HG03097 (cell line): Measurements from ENCODE around the gene AVP.
"Not testable (repeated sequence)": the region's sequence is repeated elsewhere in the genome, so short reads cannot be mapped to it uniquely, and the experiment has no call there.

ENCODE experiments used
- ATAC-seq: cut with Tn5 transposase; IDR thresholded peaks from one replicate; pipeline ENCODE4 v1.9.1; 2021; ENCODE audit not compliant: unreplicated experiment, low FRiP score

AVP gene, protein sequence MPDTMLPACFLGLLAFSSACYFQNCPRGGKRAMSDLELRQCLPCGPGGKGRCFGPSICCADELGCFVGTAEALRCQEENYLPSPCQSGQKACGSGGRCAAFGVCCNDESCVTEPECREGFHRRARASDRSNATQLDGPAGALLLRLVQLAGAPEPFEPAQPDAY

GRCh38 chr20:3084283-3084985 lies at the start of gene AVP:
Gene AVP (minus strand): TSS chr20:3084724. CDS start chr20:3084674, 50 bp downstream.
- ATAC-seq, result no peak

DNA sequence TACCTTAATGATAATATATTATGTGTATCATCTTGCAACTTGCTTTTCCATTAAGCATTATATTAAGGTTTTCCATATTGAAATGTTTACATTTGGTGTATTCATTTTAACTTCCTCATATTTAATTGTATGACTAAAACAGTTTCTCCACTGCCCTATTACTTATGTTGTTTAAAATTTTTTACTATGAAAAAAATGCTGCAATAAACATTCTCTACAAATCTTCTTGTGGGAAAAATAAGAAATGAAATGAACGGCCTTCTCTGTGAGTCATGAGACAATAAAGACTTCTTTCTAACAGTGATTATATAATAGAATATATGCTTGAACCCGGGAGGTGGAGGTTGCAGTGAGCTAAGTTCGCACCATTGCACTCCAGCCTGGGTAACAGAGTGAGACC lies 49.6 kb upstream of the AVP start:
- no peak for ATAC-seq

- no peak for ATAC-seq
Measured at GRCh38 chr20:3133155-3133554, 48.6 kb upstream of the AVP start.

GRCh38 chr20:3130051-3130600 lies 45.6 kb upstream of the AVP start:
- no peak for ATAC-seq

- ATAC-seq, result no peak
Measured at GRCh38 chr20:3129094-3129493, 44.6 kb upstream of the AVP start.

- ATAC-seq, result no peak
Measured at GRCh38 chr20:3128275-3128984, 43.9 kb upstream of the AVP start.

- no peak for ATAC-seq
Measured at GRCh38 chr20:3126527-3126859, 42.0 kb upstream of the AVP start.

DNA sequence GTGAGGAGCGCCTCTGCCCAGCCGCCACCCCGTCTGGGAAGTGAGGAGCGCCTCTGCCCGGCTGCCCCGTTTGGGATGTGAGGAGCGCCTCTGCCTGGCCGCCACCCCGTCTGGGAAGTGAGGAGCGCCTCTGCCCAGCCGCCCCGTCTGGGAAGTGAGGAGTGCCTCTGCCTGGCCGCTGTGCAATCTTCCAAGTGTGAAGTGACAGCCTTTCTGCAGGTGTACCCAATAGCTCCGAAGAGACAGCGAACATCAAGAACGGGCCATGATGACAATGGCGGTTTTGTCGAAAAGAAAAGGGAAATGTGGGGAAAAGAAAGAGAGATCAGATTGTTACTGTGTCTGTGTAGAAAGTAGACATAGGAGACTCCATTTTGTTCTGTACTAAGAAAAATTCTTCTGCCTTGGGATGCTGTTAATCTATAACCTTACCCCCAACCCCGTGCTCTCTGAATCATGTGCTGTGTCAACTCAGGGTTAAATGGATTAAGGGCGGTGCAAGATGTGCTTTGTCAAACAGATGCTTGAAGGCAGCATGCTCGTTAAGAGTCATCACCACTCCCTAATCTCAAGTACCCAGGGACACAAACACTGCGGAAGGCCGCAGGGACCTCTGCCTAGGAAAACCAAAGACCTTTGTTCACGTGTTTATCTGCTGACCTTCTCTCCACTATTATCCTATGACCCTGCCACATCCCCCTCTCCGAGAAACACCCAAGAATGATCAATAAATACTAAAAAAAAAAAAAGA lies 41.4 kb upstream of the AVP start:
- not testable (repeated sequence) for ATAC-seq

DNA sequence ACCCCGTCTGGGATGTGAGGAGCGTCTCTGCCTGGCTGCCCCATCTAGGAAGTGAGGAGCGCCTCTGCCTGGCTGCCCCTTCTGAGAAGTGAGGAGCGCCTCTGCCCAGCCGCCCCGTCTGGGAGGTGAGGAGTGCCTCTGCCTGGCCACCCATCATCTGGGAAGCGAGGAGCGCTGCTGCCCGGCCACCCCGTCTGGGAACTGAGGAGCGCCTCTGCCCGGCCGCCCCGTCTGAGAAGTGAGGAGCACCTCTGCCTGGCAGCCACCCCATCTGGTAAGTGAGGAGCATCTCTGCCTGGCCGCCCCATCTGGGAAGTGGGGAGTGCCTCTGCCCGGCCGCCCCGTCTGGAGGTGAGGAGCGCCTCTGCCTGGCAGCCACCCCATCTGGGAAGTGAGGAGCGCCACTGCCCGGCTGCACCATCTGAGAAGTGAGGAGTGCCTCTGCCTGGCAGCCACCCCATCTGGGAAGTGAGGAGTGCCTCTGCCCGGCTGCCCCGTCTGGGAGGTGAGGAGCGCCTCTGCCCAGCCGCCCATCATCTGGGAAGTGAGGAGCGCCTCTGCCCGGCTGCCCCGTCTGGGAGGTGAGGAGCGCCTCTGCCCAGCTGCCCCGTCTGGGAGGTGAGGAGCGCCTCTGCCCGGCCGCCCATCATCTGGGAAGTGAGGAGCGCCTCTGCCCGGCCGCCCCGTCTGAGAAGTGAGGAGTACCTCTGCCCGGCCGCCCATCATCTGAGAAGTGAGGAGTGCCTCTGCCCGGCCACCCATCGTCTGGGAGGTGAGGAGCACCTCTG lies 40.4 kb upstream of the AVP start:
- ATAC-seq, result not testable (repeated sequence)

- ATAC-seq, result not testable (repeated sequence)
Measured at GRCh38 chr20:3124163-3124562, 39.6 kb upstream of the AVP start.

- no peak for ATAC-seq
Measured at GRCh38 chr20:3123542-3123941, 39.0 kb upstream of the AVP start.

DNA sequence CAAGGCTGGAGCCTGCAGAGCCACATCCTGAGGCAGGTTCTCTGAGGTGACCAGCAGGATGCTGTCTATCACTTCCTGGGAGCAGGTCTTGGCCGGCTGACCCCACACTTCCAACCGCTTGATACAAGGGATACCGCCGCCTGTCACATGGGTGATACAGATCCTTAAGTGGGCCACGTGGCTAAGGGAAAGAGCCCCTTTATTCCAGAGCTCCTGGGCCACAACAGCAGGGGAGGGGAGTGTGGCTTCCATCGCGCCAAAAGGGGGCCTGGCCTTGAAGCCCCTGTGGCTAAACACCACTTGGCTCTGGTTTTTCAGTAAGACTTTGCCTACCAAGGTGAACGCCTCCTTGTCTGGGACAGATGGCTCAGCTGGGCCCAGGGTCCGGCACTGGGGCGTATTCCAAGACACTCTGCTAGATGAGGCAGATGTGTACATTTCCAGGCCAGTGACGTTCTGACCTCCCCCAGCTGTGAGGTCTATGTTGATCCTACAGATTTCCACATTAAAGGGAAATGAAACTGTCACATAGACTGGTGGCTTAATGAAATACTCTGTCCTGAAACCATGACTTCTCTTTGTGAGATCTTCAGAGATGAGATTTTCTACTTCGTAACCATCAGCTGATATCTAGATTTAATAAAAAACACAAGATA lies 37.6 kb upstream of the AVP start:
- ATAC-seq, result no peak

DNA sequence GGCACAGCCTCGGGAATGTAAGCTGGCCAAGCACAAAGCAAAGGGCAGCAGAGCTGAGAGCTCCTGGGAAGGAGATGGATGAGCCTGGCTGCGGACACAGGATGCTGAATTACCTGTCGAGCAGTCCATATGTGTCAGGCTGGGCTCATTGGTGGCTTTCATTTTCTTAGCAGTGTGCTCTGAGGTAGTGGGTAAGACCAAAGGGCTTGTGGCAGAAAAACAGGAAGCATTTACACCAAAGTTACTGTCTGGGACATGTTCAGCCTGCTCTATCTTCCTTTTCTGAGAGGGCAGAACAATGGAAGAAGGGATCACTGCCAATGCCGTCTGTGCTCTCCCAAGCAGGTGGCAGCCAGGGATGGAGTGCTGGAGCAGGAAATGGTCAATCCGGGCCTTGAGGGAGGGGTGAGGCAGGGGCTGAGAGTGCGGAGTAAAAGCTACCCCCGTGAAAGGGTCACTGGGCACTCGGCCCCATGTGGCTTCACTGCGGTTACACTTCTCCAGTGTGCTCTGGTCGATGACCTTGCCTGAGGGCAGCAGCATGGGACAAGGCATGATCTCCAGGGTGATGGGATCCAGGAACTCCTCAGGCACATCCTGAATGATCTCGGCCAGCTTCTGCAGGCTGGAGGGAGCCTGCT lies 36.9 kb upstream of the AVP start:
- no peak for ATAC-seq

GRCh38 chr20:3119044-3119443 lies 34.5 kb upstream of the AVP start:
- ATAC-seq, result no peak

DNA sequence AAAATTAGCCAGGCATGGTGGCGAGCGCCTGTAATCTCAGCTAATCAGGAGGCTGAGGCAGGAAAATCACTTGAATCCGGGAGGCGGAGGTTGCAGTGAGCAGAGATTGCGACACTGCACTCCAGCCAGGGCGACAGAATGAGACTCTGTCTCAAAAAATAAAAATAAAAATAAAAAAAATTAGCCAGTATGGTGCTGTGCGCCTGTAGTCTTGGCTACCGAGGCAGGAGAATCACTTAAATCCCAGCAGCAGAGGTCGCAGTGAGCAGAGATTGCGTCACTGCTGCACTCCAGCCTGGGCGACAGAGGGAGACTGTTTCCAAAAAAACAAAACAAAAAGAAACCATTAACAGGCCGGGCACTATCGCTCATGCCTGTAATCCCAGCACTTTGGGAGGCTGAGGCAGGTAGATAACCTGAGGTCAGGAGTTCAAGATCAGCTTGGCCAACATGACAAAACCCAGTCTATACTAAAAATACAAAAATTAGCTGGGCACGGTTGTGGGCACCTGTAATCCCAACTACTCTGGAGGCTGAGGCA lies 33.4 kb upstream of the AVP start:
- ATAC-seq, result not testable (repeated sequence)

GRCh38 chr20:3116341-3116740 lies 31.8 kb upstream of the AVP start:
- ATAC-seq, result no peak

DNA sequence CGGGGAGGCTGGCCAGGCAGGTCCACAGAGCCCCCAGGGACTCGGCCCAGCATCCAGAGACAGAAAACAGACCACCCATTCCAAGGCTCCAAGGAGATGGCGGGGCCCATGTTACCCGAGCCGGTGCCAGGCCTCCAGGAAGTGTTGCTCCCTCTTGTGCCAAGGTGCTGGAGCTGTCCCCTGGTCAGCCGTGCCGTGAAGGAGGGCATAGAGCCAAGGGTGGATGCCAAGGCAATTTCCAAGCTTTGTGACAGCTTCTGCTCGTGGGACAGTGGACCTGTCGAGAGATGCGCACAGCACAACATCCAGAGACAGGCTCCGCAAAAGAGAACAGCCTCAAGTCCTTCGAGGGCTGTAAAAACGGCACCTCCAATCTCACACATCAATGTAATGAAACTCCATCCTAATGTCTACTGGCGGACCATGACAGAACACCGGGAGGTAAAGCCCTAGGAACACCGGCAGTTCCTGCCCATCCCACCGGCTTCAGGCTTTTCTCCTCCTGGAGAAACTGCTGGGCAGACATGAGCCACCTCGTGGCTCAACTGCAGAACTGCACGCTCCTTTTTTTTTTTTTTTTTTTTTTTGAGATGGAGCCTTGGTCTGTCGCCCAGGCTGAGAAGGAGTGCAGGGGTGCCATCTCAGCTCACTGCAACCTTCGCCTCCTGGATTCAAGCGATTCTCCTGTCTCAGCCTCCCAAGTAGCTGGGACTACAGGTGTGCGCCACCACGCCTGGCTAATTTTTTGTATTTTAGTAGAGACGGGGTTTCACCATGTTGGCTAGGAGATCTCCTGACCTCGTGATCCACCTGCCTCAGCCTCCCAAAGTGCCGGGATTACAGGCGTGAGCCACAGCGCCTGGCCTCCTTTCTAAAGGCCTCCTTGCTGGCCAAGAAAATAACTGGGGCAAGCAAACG lies 30.9 kb upstream of the AVP start:
- ATAC-seq, result no peak

DNA sequence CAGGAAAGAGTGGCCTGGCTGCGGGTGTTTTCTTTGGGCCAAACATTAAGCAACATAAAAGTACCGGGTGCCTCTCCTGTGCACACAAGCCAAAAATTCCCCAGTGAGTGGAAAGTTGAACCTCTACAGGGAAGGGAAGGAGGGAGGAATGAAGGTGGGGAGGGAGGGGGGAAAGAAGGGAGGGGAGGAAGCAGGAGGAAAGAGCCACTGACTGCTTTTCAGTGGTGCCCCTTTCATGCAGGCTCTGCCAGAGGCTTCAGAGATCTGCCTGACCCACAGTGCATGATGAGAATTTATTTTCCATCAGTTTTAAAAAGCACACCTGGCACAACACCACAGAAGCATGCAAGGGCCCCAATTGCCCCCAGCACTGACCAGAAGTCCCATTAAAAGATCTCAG lies 27.5 kb upstream of the AVP start:
- ATAC-seq, result no peak
